ENCODE data around the gene MYMK.
A peak's percentile ranks its signal among the peaks of the same experiment; 100 is the strongest.

Gene MYMK

DNA sequence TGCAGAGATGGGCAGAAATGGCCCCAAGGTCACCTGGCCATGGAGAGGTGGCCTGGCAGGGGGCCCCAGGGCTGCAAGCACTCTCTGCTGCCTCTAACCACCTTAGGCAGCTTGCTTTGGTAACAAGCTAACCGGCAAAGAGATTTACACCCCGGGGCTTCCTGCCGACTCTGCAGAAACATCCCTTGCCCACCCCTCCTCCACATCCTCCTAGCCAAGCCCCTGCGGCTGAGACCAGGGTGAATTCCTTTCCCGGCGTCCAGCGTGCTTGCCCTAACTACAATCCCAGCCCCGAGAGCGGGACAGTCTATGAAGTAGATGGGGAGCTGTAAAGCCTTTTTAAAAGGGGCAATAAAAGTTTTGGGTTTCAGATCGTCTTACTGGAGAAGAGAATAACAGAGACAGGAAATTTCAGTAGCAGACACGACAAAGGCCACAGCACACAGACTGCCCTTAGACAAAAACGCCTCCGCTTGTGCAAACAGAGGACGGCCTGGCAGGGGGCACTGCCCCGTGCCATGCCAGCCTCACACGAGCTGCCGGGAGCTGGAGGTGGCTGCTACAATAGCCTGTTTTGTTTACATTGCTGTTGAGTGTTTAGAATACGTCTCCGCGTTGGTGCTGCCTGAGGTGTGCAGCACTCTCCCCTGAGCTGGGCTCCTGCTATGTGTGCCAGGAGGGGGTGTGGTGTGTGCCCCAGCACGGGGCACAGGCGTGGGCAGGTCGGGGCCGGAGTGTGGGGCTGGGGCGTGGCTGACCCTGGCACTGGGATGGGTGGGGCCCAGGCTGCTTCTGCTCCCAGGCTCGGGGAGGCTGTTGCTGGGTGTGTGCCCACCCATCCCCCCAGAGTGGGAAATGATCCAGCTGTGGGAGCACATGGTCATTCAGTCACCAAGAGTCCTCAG lies 15.3 kb downstream of the MYMK start:
- H3K27ac ChIP-seq = peak overlapping the region in 4 of 21 experiments; percentile 30 to 62 (median 40)
- no peak overlapping the region for H3K4me3 ChIP-seq

DNA sequence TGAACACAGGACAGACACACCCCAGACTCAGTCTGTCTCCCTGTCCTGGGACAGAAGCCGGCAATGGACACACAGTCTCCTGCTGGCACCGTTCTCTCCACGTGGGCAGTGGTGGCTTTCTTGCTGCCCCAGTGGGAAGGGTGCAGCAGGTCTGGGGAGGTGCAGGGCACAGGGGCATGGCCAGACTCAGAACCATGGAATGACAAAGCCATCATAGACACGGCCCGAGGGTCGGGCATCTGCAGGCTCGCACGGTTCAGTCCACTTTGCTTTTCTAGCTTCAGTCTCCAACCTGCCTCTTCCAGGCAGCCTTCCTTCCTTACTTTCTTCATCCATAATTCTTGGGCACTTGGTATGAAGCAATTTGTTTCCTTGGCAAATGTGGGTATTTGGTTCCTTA lies 16.7 kb downstream of the MYMK start:
- H3K4me3 ChIP-seq = no peak overlapping the region
- H3K27ac ChIP-seq = no peak overlapping the region

DNA sequence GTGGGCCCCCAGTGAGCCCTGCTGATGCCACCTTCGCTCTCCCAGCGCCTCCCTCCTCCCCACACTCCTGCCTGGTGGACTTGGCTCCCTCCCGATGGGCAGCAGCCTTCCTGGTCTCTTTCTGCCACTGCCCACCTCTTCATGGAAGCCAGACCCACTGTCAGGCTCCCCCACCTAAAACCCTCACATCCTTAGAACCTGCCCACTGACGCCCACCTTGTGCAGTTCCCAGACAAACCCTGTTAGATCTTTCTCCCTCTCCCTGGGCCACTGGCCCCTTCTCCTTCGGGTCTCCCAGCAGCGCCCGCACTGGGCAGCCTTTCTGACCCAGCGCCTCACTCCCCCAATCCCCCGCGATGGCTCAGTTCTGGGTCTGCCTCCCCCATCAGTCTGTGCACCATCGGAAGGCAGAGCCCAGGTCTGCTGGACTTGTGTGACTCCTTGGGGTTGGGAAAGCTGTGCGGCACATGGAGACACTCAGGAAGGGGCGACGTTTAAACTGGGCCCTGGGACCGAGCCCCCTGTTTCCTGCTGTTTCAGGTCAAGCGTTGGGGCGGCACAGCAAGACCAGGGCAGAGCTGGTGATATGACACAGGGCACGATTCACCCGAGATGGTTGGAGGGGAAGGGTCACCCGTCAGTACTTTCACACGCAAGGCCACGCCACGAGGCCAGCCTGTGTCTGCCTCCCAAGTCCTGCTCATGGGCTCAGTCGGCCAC lies 17.4 kb downstream of the MYMK start:
- Histone ChIP-seq H3K4me3 (no peak overlapping the region), H3K27ac (peak overlapping the region in 5 of 21 experiments; percentile 9 to 45 (median 31))

DNA sequence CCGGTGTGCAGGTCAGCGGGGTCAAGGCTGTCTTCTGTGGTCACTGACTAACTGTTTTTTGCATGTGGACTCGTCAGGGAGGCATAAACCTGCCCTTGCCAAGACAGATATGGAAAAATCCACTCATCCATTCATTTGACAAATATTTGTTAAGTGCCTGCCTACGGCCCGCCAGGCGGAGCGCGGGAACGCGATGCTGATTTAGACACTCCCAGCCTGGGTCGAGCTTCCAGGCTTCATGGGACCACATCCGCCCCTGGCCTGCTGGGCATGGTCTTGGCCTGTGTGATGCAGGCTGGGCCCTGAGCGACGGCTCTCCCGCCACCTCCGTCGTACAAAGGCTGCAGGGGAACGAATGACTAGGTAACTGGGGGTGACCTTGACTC lies 18.1 kb downstream of the MYMK start:
- Histone ChIP-seq H3K4me3 (no peak overlapping the region), H3K27ac (peak overlapping the region in 9 of 21 experiments; percentile 9 to 58 (median 31))

DNA sequence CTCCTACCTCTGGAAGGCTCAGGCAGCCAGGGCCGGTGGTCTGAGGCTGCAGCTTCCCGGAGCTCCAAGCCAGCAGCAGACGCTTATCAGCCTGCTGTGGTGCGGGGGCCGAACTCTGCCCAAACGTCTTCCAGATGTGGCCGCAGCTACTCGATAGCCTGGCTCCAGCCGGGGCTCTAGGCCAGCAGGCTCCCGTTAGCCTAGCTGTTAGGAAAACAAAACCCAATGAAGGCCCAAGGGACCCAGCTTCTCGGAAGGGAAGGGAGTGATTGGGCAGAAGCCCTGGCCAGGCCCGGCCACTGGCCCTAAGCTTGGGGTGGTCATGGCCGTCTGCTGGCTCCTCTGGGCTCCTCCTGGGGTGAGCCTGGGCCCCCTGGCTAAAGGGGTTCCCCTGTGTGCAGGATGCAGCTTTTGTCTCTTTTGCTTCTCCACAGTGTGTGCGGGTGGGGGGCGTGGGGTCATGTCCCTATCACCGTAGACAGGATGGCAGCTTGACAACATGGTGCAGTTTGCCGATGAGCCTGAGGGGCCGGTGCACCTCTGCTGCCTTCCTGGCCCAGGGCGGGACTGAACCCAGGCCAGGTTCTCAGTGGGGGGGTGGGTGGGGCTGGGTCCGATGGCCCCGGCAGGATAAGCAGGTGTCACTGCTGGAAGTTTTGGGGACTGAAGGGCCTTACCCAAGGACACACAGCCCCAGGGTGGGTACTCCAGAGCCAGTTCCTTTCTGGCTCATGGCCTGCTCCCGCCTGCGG lies 18.7 kb downstream of the MYMK start:
- Histone ChIP-seq H3K27ac (peak overlapping the region in 9 of 21 experiments; percentile 3 to 58 (median 31)), H3K4me3 (no peak overlapping the region)

DNA sequence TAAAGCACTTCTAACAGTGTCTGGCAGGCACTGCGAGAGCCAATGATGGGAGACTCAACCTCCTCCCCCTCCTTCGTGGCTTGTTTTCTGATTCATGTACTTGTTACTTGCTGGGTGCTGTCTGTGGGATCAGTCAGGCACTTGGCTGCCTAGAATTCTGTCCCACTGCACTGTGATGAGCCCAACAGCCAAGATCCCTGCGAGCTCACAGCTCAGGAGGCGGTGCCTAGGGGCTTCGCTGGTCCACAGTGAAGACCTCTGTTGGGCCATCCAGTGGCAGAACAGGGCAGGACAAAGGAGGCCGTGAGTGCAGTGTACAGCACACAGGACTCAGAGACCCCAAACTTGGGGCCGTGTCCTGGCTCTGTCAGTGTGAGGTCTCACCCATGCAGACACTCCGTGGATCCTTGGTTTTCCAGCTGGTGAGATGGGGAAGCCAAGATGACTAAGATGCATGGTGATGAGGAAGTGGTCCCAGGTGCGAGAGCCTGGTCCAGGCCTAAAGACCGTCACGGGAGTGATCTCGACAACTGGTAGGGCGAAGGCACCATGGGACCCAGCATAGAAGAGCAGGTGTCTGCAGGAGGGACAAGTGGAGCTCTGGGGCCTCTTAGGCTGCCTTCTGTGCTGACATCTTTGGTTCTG lies 19.5 kb downstream of the MYMK start:
- H3K4me3 ChIP-seq = no peak overlapping the region
- H3K27ac ChIP-seq = peak overlapping the region in 5 of 21 experiments; percentile 3 to 40 (median 31)

DNA sequence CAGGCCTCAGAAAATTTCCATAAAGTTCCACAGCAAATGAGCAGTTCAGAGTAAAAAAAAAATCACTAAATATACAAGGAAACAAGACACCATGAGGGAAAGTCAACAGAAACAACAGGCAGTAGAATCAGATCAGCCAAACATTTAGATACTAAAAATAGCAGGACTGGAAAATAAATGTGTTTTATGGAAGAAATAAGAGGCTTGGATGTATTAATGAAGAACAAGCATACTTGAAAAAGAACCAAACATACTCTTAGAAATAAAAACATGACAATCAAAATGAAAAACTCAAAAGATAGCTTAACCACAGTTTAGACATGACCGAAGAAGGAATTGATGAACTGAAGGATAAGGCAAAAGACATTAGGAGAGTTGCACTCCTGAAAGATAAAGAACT lies 22.6 kb downstream of the MYMK start:
- H3K4me3 ChIP-seq = no peak overlapping the region
- H3K27ac ChIP-seq = no peak overlapping the region

DNA sequence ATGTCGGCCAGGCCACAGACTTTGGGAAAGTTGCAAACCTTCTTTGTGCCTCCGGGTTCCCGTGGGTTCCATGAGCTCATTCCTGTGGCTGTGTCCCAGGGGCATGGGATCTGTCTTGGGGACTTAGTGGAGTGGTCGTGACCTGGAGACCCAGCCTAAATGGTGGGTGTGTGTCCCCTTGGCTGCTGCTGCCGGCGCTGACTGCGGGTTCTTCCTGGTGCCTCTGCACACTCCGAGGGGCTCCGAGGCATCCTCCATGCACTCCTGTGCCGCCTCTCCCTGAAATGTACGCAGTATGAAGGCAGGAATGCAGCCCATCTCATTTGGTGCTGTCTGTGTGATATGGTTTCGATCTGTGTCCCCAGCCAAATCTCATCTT lies 24.9 kb downstream of the MYMK start:
- no peak overlapping the region for H3K27ac ChIP-seq
- H3K4me3 ChIP-seq = no peak overlapping the region

DNA sequence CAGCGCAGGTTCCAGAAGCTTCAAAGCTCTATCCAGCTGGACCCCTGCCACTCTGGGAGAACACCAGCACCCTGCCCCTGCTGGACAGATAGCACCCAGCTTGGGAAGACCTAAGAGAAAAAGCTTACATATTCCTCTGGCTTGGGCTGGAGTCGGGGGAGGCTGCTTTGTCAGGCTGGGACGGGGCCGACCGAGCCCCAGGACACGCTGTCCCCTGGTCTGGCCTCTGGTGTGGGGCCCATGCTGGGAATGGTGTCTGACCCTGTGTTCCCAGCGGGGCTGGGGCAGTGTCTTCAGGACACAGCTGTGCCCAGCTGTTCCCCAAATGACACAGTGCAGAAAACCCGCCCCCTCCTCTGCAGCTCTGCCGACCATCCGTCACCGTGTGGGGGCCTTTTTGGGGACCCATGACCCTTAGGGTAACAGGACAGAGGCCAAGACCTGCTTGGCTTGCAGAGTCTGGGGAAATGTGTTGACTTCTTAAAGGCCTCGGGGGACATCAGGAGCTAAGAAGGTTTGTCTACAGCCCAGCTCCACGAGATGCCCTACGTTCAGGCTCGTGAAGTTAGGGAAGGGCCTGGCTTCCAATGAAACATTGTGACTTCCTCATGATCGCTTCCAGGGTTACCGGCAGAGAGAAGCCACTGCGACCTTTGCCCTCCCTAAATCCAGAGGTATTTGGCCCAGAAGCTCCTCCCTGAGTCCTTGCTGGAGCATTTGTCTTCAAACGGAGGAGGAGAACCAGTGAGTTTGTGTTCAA lies 25.4 kb downstream of the MYMK start:
- Histone ChIP-seq H3K4me3 (no peak overlapping the region), H3K27ac (no peak overlapping the region)

DNA sequence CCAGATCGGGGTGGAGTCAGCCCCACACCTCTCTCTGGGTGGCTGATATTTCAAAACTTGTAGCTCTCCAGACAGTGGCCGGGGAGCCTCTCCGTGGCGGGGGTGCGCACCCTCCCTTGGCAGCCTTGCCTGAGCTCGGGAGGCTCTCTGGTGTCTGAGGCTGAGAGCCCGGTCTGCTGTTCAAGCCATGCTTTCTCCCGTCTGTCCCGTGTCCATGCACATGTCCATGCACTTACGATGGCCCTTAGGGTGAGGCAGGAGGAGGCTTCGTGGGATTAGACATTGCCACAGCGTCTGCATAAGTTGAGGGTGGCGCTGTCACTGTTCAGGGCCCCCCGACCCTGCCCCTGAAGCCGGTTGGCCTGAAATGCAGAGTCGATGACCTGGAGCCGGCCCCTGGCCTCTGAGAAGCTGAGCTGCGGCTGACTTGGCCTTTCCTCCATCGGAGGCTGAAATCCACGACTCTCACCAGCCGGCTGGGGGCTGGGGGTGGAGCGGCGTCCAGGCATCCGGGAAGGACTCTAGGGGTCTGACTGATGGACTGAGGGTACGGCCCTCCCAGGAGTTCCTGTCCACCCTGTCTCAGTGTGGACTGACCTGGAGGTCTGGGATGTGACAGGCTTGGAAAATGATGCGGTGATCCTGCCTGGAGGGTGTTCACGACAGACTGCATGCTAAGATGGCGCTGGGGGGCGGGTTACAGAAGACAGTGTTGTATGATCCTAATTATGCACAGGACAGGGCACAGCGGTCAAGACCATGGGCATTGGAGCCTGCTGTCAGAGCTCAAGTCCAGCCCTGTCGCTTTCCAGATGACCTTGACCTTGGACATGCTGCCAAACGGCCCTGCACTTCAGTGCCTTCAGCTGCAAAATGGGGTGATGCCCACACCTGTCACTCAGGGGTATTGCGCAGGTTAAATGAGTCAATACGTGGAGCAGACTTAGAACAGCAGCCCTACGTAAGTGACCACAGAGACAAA lies 27.6 kb downstream of the MYMK start:
- Histone ChIP-seq H3K27ac (no peak overlapping the region), H3K4me3 (no peak overlapping the region)

DNA sequence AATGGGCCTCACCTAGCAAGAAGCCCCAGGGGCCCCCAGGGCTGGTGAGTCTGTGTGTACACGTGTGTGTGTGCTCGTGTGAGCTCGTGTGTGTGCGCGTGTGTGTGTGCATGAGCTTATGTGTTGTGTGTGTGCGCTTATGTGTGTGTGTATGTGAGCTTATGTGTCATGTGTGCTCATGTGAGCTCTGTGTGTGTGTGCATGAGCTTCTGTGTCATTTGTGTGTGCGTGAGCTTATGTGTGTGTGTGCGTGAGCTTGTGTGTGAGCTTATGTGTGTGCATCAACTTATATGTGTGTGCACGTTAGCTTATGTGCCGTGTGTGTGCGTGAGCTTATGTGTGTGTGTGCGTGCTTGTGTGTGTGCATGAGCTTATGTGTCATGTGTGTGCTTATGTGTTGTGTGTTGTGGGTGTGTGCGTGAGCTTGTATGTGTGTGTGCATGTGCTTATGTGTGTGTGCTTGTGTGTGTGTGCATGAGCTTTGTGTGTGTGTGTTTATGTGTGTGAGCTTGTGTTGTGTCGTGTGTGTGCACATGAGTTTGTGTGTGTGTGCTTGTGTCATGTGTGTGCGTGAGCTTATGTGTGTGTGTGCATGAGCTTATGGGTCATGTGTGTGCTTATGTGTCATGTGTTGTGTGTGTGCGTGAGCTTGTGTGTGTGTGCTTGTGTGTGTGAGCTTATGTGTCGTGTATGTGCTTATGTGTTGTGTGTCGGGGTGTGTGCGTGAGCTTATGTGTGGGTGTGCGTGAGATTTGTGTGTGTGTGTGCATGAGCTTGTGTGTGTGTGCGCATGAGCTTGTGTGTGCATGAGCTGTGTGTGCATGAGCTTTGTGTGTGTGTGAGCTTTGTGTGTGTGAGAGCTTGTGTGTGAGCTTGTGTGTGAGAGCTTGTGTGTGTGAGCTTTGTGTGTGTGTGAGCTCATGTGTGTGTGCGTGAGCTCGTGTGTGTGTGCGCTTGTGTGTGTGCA lies 29.1 kb downstream of the MYMK start:
- Histone ChIP-seq H3K27ac (no peak overlapping the region), H3K4me3 (no peak overlapping the region)

DNA sequence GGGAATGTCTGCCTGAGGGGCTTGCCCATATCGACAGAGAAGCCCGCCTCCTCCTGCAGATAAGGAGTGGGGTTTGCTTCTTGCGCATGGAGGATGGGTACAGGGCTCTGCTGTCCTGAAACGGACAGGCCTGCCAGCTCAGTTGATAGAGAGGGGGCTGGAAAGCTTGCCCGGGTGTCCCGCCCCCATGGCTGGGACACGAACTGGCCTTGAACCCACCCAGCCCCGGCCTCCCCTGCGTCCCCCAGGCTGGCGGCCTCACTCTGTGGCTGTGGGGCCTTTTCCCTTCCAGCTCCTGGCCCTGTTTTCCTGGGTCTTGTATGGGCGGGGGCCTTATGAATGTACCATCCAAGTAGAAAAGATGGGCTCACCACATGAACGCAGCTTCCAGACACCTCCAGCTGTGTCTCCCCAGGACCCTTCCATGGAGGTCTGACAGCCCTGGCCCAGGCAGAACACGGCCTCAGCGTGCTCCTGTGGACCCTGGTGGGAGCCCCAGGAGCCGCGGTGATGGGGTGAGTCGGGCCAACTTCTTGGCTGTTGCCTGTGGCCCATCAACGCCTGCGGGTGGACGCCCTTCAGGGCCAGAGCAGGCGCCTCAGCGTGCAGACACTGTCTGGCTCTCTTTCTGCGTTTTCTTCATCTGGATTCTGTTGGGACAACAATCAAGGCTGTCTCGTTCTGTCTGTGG lies 30.0 kb downstream of the MYMK start:
- no peak overlapping the region for H3K4me3 ChIP-seq

DNA sequence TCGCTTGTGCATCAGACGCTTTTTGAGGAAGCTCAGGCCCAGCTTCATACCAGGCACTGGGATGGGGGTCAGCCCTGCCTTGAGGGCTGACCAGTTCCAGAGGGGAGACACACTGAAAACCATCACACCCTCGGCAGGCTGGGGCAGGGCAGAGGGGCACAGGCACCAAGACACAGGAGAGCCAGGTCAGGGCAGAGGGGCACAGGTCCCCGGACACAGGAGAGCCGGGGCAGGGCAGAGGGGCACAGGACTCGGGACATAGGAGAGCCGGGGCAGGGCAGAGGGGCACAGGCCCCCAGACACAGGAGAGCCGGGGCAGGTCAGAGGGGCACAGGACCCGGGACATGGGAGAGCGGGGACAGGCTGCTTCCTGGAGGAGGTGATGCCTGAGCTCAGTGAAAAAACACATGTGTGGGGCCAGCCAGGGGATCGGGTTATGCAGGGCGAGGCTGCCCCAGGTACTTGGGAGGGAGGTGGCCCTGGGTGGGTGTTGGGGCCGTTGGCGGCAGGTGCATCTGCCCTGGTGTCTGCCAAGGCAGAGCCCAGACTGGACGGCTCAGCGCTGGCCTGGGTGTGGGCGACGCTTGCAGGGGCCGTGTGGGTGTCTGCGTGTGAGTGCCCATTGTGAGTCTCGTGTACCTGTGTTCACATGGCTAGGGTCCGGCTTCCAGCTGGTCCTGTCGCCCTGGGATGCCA lies 30.8 kb downstream of the MYMK start:
- no peak overlapping the region for H3K4me3 ChIP-seq
- H3K27ac ChIP-seq = no peak overlapping the region

More for the DNA sequence above, 30.0 kb downstream of the MYMK start:
- no peak overlapping the region for H3K27ac ChIP-seq

DNA sequence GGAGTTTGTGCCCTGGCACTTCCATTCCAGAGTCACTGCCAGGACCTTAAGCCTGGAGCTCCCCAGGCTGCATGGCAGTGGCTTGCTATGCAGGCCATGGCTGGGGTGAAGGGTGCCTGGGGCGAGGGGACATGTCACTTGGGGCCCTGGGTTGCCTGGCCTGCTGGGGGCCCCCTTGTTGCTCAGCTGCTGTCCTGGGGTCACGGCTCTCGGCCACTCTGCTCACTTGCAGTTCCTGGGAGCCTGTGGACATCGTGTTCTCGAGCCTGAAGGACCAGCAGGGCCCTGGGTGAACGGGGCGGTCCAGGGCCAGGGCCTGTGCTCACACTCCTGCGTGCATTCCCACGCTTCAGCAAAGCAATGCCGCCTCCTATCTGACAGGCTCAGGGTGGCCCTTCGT lies 31.3 kb downstream of the MYMK start:
- H3K4me3 ChIP-seq = no peak overlapping the region
- no peak overlapping the region for H3K27ac ChIP-seq
